Erythroblast (primary cell): Measurements from ENCODE around the gene NELL1.

Source experiments
- GATA1 ChIP-seq: IDR thresholded peaks from 2 replicates; pipeline ENCODE4 v1.6.1; 2011; ENCODE audit warnings: low read depth, mild to moderate bottlenecking, control low read depth, low read length, moderate library complexity
- POLR2A ChIP-seq: IDR thresholded peaks from 2 replicates; pipeline ENCODE4 v1.6.1; 2011; ENCODE audit warnings: mild to moderate bottlenecking, low read length

DNA sequence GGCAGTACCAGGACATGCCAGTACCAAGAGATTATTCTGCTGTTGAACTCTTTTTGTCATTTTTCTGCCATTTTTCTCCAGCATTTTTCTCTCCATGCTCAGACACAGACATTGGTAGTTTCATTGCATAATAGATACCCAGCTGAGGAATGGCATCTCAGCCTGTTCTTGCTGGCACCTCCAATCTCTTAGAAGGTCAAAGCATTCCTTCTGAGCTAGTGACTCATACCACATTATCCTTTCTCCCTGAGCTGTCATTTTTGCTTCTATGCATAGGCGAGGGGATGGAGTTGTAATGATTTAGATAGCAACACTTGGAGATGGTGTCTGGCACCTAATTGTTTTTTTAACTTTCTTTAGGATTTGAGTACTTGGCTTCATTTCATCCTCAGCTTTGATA is 321.1 kb downstream of the NELL1 start:
- TF ChIP-seq POLR2A (no peak), GATA1 (no peak)
